Measurements from ENCODE around the gene FGR. TPM values are rescaled to one million over a fixed set of nuclear protein-coding genes. Genes with fewer than 3 reads are reported as not detected.

The FGR gene
- total RNA-seq, 1 donor, result 0.18 TPM

DNA sequence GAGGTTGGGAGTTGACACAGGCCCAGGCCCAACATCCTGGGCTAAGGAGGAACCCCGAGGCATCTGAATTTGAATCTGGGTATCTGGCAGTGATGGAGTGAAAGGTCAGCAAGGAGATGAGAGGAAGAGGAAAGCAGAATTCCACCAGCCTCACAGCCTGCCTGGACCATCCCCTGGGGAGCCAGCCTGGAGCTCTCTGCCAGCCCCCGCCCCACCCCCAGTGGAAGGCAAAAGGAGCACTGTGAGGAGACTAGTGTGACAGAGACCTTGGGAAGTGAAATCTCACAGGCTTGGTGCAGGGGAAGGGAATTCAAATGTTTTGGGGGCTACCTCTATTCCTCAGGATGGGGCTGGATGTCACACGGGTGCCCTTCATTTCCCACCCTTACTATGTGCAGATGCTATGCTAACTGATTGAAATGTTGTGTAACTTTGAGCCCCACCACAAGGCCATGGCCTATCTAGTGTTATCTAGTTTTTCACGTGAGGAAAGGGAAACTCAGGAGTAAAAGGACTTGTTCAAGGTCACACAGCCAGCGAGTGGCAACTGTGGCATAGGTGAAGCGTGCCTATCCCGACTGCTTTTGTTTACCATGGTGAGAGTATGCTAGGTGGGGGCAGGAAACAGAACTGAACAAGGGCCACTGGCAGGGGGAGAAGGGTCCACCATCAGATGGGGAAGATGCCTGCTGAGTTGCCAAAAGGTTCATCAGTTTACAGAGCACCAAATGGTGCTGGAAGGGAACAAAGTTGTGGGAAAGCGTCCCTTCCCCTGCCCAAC, 60.8 kb downstream of the FGR start:
- H3K4me3 ChIP-seq (ENCODE audit: low read depth, low read length), result no peak overlapping the region
- TF ChIP-seq, protein P1, sequence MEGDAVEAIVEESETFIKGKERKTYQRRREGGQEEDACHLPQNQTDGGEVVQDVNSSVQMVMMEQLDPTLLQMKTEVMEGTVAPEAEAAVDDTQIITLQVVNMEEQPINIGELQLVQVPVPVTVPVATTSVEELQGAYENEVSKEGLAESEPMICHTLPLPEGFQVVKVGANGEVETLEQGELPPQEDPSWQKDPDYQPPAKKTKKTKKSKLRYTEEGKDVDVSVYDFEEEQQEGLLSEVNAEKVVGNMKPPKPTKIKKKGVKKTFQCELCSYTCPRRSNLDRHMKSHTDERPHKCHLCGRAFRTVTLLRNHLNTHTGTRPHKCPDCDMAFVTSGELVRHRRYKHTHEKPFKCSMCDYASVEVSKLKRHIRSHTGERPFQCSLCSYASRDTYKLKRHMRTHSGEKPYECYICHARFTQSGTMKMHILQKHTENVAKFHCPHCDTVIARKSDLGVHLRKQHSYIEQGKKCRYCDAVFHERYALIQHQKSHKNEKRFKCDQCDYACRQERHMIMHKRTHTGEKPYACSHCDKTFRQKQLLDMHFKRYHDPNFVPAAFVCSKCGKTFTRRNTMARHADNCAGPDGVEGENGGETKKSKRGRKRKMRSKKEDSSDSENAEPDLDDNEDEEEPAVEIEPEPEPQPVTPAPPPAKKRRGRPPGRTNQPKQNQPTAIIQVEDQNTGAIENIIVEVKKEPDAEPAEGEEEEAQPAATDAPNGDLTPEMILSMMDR (IDR thresholded peaks at IDR 0.05; ENCODE audit: insufficient read depth, low read length), result no peak
- DNase-seq (ENCODE audit: low read depth), result no peak

DNA sequence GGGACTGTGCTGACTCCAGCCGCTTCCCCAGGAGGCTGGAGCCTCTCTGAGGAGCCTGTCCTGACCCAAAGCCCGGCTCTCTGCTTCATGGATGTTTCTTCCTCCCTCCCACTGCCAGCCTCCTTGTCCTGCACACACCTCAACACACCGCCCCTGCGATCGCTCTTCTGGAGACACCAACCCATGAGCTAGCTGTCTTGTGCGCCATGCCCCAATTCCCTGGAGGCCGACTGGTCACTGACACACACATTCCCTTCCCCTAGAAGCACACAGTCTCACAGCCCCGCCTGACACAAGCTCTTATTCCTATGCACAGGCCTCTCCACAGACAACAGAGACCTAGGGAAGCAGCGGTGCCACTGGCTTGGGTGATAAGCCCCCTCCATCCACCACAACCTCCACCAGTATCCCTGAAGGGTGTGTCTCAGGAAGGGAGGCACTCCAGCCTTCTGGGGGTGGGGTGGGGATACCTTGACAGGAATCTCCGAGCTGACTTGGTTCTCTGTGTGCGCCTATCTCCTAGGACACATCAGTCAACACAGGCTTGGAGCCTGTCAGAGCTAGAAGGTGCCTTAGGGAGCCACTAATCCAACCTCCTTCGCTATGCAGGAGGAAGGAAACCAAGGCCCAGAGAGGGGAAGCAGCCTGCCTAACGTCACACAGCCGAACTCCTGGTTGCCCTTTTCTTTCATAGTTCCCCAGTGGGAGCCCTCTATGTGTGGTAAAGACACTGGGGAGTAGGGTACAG, 62.1 kb downstream of the FGR start:
- H3K4me3 ChIP-seq (ENCODE audit: low read depth, low read length), result no peak overlapping the region
- DNase-seq (ENCODE audit: low read depth), result no peak
- TF ChIP-seq, protein P1 (IDR thresholded peaks at IDR 0.05; ENCODE audit: insufficient read depth, low read length), result no peak

- TF ChIP-seq, protein P1 (IDR thresholded peaks at IDR 0.05; ENCODE audit: insufficient read depth, low read length), result no peak
- DNase-seq (ENCODE audit: low read depth), result no peak
- no peak overlapping the region for H3K4me3 ChIP-seq (ENCODE audit: low read depth, low read length)
Observed at GRCh38 chr1:27572019-27572678, 62.8 kb downstream of the FGR start.

- DNase-seq (ENCODE audit: low read depth), result no peak
- TF ChIP-seq, protein P1 (IDR thresholded peaks at IDR 0.05; ENCODE audit: insufficient read depth, low read length), result no peak
- no peak overlapping the region for H3K4me3 ChIP-seq (ENCODE audit: low read depth, low read length)
Observed at GRCh38 chr1:27571439-27572018, 63.5 kb downstream of the FGR start.

DNA sequence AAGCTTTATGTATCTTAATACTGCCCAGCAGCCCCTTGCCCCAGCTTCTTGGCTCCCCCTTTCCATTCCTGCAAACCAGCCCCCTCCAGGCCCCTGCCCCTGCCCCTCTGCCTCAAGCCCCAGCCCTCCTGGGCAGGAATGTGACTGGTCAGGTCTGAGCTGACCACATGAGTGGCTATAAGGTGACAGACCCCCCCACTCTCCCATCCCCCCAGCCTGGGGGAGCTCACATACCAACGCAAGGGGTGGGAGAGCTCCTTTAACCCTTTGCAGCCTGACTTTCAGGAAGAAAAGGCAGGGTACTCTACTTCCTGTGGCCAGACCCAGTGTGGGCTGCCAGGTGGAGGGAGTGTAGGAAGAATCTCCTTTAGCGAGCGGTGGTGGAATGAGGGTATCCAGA, 64.2 kb downstream of the FGR start:
- H3K4me3 ChIP-seq (ENCODE audit: low read depth, low read length), result no peak overlapping the region
- TF ChIP-seq, protein P1 (IDR thresholded peaks at IDR 0.05; ENCODE audit: insufficient read depth, low read length), result no peak
- no peak for DNase-seq (ENCODE audit: low read depth)

DNA sequence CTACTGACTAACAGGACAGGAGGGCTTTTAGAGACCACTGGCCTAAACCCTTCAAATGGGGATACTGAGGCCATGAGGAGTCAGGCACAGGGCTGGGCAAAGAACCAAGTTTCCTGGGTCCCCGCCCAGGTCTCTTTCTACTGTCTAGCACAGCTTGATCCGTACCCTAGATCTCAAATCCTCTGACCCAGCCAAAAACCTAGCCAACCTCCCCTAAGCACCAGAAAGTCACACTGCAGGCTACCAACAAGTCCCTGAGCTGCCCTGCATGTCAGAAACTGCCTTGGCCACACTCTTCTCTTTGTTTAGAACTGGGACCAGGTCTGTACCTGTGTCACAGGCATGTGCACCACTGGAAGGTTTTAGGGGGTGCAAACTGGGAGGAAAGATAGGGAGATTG, 64.6 kb downstream of the FGR start:
- no peak overlapping the region for H3K4me3 ChIP-seq (ENCODE audit: low read depth, low read length)
- DNase-seq (ENCODE audit: low read depth), result no peak
- TF ChIP-seq, protein P1 (IDR thresholded peaks at IDR 0.05; ENCODE audit: insufficient read depth, low read length), result no peak
